DMS153 (cell line): ENCODE data around the gene WWP2.
"Not testable (repeated sequence)": the region's sequence is repeated elsewhere in the genome, so short reads cannot be mapped to it uniquely, and the experiment has no call there.

Experiments used
- DNase-seq: peaks from one replicate; lab custom pipeline; 2025; lab: John Stamatoyannopoulos, UW

The WWP2 gene

DNA sequence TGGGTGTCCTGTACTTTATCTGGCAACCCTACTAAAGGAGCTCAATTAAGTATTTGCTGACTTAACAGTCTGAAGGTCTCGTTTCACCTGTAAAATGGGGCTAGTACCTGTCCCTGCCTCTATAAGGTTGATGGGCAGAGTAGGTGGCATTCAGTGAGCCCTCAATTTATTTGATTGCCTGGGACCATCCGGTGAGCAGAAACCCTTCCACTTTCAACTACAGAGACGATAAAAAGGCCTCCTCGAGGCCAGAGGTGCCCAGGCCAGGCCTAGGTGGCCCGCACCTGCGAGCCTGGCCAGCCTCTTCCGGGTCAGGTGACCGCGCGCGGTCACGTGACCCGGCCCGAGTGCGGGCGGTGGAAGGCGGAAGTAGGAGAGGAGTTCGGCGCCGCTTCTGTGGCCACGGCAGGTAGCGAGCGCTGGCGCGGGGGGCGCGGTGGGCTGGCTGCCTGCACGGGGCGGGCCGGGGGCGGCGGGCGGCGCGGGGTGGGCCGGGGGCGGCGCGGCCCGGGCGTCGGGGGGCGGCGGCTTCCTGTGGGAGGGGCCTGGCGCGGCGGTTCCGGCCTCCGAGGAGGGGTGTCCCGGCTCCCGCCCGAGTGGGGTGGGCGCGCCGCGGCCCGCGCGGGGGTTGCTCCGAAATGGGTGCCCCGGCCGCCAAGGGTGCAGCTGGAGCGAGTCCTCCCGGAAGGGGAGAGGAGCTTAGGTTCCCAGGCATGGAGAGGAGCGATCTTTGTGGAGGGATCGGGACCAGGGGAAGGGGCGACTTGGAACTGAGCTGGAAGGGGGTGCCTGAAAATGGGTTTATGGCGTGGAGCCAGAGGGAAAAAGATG, at the start of gene WWP2:
Gene WWP2 (plus strand): TSS at position 350 of the 831 bp plus-strand sequence. CDS start 24,679 bp downstream, outside the sequence.
- DNase-seq = peak; percentile 80

DNA sequence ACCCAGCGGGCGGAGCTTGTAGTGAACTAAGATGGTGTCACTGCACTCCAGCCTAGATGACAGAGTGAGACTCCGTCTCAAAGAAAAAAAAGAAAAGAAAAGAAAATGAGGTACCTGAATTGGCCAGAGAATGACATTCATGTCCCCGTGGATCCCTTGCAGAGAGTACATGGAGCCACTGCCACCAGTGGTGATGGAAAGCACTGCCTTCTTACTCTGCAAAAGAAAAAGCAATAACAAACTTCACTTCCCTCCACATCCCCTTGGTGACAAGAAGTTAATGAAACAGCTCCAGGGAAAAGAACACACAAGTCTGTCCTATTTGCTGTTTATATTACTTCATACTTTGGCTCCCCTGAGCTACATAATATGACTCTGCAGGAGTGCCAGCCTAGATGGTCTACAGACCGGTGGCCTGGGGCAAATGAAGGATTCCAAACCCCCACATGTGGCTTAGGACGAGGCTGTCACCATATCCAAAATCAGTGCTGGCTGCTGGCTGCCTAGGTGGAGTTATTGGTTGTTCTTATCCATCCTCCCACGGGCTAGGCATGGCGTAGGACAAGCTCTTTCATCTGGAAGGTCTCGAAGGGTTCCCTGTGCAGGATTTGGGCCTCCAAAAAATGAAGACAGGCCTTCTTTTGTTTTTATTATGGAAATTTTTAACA, 49.1 kb upstream of the WWP2 start:
- no peak for DNase-seq

DNA sequence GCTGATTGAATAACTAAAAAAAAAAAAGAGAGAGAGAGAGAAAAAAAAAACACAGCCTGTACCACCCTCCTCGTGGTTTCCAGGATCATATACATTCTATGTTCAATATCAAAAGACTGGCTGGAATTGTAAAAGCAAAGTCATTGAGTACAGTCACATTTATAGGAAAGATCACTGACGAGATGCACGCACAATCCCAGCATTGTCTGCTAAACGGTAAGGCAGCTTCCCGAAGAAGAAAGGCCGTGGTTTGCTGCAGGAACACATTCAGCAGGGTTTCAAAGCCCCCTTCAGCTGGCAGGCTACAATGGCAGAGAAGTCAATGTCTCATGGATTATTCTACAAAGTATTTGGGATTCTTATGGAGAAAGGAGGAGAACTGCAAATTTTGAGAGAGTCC, 45.1 kb upstream of the WWP2 start:
- no peak for DNase-seq

DNA sequence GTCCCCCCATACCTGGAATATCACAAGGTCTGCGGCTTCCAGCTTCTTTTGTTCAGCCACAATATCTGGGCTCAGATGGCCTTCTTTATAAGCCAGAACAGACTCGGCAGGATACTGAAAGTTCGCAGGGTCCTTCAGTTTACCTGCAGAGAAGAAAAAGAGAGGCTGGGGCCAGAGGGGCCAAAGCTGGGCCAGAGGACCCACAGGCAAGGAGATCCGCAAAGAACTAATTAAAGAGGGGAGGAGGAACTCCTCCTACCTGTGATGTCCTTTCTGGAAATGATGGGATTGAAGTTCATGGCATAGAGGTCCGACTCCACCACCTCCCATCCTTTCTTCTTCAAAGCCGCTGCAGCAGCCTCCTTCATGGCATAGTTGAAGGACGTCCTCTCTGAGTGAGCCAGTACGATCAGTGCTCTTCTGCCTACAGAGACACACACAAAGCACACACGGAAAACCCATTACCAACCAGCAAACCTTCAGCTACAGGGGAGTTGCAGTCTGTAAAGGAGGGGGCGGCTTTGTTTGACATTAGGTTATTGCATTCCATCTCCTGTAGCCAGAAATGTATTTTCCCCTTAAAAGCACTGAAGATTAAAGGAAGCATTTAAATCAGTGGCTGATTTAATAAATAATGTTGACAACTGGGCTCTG, 43.9 kb upstream of the WWP2 start:
- no peak for DNase-seq

DNA sequence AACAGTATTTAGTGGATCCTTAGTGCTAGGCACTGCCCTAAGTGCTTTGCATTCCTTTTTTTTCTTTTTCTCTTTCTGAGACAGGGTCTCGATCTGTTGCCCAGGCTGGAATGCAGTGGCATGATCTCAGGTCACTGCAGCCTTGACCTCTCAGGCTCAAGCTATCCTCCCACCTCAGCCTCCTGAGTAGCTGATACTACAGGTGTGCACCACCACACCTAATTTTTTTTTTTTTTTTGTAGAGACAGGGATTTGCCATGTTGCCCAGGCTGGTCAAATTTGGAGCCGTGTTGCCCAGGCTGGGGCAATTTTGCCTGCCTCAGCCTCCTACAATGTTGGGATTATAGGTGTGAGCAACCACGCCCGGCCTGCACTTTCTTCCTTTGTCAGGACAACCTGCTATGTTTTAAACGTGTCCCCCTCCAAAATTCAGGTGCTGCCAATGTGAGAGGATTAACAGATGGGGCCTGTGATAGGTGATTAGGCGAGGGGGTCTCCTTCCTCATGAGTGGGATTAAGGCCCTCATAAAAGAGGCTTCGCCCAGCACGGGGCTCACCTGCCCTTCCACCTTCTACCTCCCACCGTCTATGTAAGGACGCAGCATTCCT, 41.2 kb upstream of the WWP2 start:
- DNase-seq = no peak

DNA sequence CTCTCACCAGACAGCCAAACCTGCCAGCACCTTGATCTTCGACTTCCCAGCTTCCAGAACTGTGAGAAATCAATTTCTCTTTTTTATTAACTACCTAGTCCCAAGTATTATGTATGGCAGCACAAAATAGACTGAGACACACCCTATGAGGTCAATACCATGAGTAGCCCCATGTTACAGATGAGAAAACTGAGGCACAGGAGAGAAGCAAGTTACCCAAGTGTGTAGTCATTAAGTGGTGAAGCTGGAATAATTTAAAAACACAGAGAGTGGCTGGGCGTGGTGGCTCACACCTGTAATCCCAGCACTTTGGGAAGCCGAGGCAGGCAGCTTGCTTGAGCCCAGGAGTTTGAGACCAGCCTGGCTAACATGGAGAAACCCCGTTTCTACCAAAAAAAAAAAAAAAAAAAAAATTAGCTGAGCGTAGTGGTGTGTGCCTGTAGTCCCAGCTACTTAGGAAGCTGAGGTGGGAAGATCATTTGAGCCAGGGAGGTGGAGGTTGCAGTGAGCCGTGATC, 40.6 kb upstream of the WWP2 start:
- no peak for DNase-seq

DNA sequence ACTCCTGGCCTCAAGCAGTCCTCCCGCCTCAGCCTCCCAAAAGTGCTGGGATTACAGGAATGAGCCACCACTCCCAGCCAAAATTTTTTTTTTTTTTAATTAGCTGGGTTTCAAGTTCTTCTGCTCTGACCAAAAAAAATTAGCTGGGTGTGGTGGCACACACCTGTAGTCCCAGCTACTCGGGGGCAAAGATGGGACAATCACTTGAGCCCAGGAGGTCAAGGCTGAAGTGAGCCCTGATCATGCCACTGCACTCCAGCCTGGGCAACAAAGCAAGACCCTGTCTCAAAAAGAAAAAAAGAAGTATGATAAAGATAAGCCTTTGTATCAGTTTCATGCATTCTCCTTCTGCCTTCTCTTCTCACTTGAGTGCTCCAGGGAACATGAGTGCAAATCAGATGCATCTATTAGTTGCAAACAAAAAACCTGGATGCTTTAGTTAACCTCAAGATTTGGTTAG, 37.7 kb upstream of the WWP2 start:
- no peak for DNase-seq

DNA sequence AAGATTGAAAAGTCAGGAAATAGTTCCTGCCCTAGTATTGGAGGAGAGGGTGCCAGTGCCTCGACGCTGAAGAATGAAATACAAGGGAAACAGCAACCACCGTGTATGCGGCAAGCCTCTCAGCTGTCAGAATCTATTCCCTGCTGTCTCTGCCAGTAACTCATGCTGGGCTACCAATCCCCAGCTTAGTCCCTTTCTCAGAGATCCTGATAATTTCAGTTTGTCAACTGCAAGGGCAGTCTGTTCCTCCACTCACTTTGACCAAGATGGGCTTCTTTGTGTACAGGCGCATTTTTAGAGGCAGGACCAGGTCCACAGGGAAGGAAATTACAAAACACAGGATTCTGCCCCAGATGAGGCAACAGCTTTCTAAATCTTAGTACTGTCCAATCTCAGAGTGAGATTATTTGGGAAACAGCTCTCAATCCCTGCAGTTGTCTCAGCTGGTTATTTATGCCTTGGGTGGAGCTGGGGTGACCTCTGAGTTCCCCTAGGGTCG, 37.1 kb upstream of the WWP2 start:
- DNase-seq = no peak

DNA sequence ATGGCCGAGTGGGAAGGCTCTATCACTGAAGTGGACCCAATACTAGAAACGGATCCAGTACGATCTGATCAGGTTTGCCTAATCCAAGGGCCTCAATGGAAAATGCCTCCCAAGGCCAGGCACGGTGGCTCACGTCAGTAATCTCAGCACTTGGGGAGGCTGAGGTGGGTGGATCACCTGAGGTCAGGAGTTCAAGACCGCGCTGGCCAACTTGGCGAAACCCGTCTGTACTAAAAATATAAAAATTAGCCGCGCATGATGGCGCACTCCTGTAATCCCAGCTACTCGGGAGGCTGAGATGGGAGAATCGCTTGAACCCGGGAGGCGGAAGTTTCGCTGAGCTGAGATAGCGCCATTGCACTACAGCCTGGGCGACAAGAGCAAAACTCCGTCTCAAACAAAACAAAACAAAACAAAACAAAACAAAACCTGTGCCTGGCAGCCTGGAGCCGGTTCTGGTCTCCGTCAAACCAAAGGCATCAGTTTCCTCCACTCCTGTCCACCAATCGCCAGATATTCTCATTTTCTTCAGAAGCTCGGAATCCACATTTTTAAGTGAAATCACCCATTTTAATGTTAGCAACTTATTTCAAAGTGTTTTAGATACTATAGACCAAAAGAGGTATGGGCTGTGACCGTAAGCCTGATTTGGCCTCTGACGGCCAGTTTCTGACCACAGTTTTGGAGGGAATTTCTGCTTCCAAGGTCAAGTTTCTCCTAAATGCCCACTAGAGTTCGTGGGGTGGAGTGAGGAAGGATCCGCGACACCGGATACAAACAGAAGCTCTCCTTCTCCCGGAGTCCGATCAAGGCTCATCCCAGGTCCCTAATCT, 36.4 kb upstream of the WWP2 start:
- DNase-seq = no peak

DNA sequence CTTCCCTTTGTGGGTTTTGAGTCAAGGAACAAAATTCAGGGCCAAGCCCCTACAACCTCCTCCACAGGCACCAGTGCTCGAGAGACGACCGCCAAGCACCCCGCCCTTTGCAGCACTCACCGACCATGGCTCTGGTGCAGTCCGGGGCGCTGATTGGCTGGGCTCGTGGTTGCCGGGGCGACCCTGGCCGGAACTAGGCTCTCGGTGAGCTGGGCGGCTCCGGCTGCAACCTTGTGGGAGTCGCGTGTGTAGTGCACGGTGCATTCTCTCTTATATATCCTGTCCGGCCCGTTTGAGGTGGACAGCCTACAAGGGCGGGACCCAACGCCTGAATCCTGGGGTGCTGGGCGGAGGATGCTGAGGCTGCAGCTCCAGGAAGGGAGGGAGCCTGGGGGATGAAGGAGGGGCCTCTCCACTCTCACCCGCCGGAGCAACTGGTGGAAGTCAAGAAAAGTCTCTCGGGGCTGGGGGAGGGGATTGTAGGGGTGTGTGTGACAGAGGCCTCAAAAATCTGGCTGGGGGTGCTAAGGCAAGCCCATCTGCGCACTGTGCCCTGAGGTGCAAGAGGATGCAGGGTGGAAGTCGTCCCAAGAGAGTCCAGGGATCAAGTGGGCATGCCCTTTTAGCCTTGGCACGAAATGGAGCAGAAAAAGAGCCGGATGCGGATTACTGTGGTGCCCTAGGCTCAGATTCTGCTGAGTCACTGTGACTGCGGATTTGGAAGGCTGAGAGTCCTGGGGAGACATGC, 35.6 kb upstream of the WWP2 start, which contains the start of gene NQO1:
Gene NQO1 (minus strand): TSS at position 248 of the 748 bp plus-strand sequence. CDS start 121 bp downstream, at position 127.
- peak; percentile 97 for DNase-seq

DNA sequence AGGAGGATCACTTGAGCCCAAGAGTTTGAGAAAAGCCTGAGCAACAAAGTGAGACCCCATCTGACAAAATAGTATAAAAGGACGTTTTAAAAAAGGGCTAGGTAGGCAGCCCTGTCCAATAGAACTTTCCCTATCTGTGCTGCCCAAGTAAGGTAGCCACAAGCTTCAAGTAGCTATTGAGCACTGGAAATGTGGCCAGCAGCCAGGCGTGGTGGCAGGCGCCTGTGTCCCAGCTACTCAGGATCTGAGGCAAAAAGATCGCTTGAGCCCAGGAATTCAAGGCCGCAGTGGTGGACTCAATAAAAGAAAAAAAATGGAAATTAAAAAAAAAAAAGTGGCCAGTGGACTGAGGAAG, 34.2 kb upstream of the WWP2 start:
- DNase-seq = peak; percentile 20

DNA sequence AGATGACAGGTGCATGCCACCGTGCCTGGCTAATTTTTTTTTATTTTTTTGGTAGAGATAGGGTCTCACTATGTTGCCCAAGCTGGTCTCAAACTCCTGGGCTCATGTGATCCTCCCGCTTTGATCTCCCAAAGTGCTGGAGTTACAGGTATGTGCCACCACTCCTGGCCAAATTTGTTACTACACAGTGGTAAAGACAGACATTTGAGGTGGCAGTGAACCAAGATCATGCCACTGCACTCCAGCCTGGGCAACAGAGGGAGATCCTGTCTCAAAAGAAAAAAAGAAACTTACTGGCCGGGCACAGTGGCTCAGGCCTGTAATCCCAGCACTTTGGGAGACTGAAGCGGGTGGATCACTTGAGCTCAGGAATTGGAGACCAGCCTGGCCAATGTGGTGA, 33.1 kb upstream of the WWP2 start:
- DNase-seq = not testable (repeated sequence)

DNA sequence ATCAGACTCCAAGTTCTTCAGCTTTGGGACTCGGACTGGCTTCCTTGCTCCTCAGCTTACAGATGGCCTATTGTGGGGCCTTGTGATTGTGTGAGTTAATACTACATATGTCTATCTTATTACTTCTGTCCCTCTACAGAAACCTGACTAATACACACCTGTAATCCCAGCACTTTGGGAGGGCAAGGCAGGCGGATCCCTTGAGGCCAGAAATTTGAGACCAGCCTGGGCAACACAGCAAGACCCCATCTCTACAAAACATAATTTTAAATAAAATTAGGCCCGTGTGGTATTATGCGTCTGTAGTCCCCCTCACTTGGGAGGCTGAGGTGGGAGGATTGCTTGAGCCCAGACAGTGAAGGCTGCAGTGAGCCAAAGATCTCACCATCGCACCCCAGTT, 30.9 kb upstream of the WWP2 start:
- not testable (repeated sequence) for DNase-seq

DNA sequence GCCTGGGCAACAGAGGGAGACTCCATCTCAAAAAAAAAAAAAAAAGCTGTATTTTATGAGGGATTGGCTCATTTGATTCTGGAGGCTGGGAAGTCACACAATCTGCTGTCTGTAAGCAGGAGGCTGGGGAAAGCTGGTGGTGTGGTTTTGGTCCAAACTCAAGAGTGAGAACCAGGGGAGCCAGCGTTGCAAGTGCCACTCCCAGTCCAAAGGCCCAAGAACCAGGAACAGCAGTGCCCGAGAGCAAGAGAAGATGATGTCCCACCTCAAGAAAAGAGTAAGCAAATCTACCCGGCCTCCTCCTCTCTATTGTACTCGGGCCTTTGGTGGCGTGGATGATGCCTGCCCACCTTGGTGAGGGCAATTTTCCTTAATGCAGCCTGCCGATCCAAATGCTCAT, 30.0 kb upstream of the WWP2 start:
- DNase-seq = no peak

DNA sequence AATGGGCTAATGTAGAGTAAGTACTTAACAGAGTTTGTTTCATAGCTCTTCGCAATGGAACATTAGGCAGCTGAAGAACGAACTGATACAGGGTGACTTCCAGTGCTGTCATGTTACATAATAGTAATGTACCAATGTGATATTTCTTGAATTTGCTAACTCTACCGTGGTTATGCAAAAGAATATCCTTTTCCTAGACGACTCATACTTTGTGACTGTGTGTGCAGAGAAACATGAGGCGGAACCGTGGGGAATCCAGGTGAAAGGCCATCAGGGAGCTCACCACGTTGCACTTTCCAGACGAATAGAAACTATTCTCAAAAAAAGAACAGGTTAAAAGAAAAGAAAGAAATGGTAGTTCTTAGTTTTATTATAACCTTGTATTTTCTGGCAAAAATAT, 20.6 kb upstream of the WWP2 start:
- no peak for DNase-seq

DNA sequence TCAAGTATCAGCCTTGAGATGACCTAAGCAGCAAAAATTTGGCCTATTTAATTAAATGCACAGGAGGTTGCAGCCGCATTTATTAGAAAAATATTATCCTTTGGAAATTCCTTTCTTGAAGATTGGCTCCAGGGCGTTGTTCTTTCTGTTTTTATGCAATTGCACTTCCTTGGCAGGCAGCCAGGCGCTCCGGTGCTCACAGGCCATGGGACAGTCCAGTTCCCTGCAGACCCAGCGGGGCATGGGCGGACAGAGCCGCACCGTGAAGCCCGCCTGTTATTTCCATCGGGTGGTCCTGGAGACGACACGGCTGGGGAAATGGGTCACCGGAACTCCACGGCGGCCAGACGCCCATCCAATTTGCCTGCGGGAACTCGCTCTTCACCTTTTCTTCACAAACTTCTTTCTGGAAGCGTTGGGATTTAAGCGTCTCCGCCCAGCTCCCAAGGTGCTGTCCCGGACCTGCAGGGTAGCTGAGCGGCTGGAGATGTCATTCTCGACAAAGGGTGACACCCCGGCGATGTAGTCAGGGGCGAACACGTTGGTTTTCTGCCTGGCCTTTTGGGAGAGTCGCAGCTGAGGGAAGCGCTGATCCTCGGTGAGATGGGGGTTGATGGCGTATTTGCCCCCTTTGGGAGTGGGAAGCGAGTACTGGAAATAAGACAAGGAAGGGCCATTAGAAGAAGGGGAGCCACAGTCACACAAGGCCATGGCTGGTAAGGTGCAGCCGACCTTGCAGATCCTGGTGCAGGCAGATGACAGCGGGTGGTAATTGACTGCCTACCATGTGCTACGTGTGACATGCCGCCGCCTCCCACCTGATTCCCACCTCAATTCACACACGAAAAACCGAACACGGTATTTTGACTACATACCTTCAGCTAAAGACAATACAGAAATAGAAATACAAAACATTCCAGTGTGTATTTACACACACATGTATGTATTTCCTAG, 19.9 kb upstream of the WWP2 start:
- no peak for DNase-seq

DNA sequence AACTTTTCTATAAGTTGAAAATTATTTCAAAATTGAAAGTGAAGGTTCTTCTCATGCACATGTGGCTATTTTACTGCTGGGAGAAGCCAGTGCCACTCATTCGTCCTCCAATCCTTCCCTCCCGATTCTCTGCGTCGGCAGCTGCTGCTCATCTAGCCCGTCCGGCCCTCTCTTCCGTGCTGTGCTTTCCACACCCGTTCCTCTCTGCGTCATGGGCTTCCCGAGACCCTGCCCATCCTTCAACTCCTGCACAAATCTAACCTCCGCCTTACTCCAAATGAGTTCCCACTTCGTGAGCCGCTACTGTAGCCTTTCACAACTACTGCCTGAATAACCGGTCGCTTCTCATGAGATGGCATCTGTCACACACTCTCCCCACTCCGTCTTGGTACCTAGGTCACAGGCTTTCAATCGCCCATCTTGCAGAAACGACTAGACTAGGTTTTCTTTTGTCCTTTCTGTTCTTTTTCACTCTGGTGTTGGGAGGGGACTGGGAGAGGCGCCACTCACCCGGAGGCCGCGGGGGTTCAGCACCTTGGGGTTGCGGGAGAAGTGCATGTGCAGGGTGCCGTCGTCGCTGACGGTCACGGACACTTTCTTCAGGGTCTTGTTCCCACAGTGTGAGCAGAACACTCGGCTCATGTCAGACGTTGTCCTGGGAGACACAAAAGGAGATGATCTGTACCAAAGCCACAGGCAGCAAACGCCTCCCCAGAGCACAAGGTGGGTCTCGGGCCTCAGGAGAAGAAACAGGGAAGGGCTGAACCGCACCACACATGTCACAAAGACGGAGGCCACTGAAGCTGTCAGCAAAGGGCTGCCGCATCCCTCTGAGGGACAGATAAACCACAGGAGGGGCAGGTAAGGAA, 17.5 kb upstream of the WWP2 start:
- no peak for DNase-seq

DNA sequence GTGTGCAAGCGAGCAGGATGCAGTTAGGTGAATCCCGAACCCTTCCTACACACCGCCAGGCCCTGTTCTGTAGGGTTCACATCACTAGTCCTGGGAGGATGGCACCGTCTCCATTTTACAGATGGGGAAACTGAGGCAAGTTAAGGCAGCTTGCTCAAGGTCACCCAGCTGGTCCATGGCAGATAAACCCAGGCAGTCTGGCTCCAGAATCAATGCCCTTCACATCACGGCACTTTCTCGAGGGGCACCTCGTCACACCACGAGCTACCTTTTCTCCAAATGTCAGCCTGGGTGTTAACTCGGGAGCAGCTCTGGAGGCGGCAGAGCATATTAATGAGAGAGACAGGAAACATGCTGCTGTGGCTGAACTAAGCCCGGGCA, 16.9 kb upstream of the WWP2 start:
- no peak for DNase-seq
